Cardiac fibroblast (primary cell): ENCODE measurements around the gene CFAP57.

Experiments
- DNase-seq, 2 donors: peaks; one replicate each; pipeline versions ENCODE4 v3.0.0 to v3.0.0-alpha.2; 2010; ENCODE audit warnings: low read depth in 2 of 2
- H3K4me3 ChIP-seq, 2 donors: replicated peaks in 1 of 2; 1 replicate in 1 of 2; 2 replicates in 1 of 2; pipeline ENCODE4 v1.5.1; 2011; ENCODE audit warnings: low read depth in 2 of 2, low read length in 2 of 2, mild to moderate bottlenecking in 2 of 2, moderate library complexity in 1 of 2
- TF ChIP-seq, protein P1 (sequence below): IDR thresholded peaks from one replicate; pipeline ENCODE4 v1.5.1; 2011; ENCODE audit warnings: low read depth, mild to moderate bottlenecking, low read length, inconsistent platforms

The CFAP57 gene

DNA sequence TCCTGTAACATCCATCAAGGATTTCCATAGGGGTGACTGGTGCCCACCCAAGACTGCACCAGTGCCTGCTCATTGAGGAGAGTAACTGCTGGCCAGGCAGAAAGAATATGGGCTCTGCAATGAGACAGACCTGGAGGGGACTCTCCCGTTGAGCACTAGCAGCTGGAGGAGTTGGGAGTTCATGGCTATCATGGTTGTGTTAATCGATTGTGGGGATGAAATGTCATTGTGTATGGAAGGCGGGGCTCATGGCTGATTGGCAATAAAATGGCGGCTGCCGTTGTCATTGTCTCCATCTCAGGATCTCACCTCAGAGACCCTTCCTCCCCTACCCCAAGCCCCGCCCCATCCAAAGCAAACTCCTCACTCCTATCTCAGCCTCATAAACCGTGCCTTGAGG, 101.6 kb downstream of the CFAP57 start:
- no peak overlapping the region for H3K4me3 ChIP-seq
- no peak for DNase-seq
- TF ChIP-seq, protein P1, sequence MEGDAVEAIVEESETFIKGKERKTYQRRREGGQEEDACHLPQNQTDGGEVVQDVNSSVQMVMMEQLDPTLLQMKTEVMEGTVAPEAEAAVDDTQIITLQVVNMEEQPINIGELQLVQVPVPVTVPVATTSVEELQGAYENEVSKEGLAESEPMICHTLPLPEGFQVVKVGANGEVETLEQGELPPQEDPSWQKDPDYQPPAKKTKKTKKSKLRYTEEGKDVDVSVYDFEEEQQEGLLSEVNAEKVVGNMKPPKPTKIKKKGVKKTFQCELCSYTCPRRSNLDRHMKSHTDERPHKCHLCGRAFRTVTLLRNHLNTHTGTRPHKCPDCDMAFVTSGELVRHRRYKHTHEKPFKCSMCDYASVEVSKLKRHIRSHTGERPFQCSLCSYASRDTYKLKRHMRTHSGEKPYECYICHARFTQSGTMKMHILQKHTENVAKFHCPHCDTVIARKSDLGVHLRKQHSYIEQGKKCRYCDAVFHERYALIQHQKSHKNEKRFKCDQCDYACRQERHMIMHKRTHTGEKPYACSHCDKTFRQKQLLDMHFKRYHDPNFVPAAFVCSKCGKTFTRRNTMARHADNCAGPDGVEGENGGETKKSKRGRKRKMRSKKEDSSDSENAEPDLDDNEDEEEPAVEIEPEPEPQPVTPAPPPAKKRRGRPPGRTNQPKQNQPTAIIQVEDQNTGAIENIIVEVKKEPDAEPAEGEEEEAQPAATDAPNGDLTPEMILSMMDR: no peak

- TF ChIP-seq, protein P1: no peak
- H3K4me3 ChIP-seq: no peak overlapping the region
- DNase-seq: peak; percentile 80 to 87
Observed at GRCh38 chr1:43274125-43274803, 102.1 kb downstream of the CFAP57 start.

DNA sequence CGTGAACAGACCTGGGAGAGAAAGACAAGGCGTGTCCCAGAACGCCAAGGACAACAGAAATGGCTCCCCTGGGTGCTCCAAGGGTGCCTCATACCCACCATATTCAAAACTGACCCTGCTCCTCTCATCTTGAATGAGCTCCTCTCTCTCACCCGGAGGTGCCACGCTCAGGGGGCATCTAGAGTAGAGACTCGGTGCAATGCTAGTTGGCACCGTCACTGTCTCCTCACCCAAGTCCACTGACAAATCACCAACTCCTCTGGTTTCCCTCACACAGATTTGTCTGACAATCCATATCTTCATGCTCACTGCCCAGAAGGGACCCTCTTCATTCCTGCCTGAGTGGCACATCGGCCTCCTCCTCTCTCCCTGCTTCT, 102.7 kb downstream of the CFAP57 start:
- H3K4me3 ChIP-seq: no peak overlapping the region
- TF ChIP-seq, protein P1: no peak
- no peak for DNase-seq

DNA sequence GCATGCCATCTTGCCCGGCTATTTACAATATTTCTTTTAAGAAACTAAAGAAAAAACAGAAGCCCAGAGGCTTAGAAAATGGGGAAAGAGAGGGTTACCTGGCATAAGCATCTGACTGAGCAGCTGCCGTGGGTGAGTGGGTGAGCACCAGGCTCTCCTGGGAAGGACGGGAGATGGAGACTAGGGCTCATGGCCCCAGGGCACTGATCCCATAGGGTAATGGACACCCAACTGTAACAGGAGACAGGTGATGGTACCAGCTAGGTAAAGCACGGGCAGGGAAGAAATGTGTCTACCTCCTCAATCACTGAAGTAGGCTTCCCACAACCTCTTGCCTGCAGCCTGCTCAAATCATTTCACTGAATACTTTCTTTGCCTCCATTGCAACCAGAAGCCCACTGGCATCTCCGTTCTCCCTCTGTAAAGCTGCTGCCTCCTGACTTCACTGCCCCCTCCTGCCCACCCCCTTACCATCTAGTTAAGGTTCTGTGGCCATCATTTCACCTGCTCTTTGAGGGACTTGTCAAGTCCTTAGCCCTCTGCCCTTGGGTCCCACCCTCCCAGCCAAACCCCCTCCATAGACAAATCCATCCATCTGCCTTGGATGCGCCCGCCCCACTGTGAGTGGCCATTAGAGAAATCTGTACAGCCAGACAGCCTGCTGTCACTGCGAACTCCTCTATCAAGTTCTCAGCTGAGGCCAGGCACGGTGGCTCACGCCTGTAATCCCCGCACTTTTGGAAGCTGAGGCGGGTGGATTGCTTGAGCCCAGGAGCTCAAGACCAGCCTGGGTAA, 103.9 kb downstream of the CFAP57 start:
- no peak for DNase-seq
- no peak overlapping the region for H3K4me3 ChIP-seq
- TF ChIP-seq, protein P1: no peak

DNA sequence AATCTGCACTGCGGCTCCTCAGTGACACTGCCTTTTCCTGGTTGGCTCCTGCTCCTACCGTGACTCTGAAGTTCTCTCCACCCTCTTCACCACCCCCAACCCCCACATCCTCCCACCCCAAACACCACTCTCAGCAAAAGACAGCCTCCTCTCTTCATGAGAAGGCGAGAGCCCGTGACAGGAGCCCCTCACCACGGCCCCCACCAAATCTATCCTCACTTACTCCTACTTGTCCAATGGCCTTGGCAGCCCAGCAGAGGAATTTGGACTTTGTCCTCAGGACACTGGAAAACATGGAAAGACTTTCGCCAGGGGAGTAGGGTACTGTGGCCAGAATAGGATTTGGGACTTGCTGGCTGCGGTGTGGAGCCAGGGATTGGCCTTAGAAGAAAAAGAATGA, 104.5 kb downstream of the CFAP57 start:
- no peak for DNase-seq
- TF ChIP-seq, protein P1: no peak
- no peak overlapping the region for H3K4me3 ChIP-seq

GRCh38 chr1:43277116-43277876, 105.2 kb downstream of the CFAP57 start:
- DNase-seq: no peak
- H3K4me3 ChIP-seq: no peak overlapping the region
- TF ChIP-seq, protein P1: no peak
